NT2/D1 (cell line): Measurements from ENCODE around the gene FOXK1.

Experiments
- SUZ12 ChIP-seq: IDR thresholded peaks from 2 replicates; pipeline ENCODE4 v1.6.1; 2011; ENCODE audit not compliant: insufficient read length, insufficient read depth; ENCODE audit errors: extremely low read depth
- YY1 ChIP-seq: IDR thresholded peaks from 2 replicates; pipeline ENCODE4 v1.6.1; 2011; ENCODE audit not compliant: insufficient read length, insufficient read depth

- TF ChIP-seq YY1 (no peak), SUZ12 (no peak)
These were observed 69.4 kb downstream of the FOXK1 start for GRCh38 chr7:4751398-4751947.
